CD1c-positive myeloid dendritic cell (primary cell): ENCODE measurements around the gene KRT3.

Source experiments
- DNase-seq: peaks from one replicate; pipeline ENCODE4 v3.0.0-alpha.2; 2016; ENCODE audit errors: extremely low spot score

The KRT3 gene

DNA sequence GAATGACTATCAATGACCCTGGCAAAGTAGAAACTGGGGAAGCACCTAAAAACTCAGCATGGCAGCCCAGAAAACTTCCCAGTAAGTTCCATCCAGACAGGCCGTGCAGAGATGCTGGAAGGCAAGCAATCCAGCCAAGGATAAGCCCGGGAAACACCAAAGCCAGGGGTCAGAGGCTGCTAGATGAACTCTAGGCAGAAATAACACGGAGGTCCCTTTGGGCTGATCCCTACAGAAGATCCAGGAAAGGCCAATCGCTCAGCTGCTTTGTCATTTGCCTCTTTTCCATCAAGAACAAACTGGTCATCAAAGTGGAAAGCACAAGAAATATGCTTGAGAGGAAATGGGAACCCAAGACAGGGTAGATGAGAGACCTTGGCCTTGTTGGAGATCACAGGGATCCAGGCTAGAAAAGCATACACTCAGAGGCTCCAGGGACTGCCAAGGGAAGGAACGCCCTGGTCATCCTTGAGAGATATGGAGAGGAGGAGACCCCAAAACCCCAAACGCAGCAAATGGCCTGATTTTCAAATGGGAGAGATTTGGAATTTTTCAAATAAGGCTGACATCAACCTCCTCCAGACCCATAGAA is 31.7 kb upstream of the KRT3 start:
- DNase-seq = no peak

DNA sequence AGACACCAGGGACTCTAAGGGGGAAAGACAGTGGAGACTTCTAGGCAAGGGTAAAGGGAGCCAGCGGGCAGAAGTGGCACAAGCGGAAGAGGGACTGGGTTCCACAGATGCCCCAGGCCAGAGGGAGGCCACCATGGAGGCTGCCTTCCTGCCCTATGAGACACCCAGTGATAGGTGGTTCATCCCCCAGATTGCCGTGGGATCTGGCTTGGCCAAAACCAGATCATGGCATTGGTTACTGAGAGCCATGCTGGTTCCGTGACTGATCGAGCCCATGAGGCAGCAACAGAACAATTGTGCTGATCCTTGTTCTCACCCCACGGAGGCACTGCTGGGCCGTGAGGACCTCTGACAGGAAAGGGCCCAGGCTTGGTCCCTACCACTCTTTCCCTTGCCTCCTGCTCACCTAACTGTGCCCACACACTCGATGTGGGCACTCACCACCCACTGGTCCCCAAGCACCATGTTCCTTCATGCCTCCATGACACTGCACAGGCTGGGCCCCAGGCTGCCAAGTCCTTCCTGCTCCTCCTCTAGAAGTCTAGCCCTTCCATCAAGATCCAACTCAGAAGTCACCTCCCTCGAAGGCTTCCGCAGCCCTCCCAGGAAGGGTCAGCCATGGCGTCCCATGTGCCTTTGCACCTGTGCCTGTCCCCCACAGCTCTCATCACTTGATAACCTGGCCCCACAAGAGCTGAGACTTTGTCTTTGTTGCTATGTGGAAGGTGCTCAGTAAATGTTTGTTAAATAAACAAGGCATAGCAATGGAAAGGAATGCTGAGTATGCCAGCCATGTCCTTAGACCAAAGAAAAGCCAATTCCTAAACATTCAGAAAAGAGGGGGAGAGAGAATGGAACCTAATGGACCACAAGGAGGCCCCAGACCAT is 30.9 kb upstream of the KRT3 start:
- DNase-seq = no peak

DNA sequence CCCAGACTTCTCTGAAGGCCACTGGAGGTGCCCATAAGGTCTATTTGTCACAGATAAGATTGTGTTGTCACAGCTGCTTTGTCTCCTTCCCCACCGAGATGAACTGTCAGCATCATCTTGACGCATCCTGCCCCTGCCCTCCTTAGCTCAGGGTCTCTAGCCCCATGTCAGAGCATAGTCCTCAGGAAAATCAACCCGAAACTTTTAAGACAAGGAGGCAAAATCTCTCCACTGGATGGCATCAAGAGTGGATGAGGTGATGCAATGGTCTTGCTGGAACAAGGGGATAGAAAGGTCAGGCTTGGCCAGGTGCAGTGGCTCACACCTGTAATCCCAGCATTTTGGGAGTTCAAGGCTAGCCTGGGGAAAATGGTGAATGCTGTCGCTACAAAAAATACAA is 30.0 kb upstream of the KRT3 start:
- no peak for DNase-seq

DNA sequence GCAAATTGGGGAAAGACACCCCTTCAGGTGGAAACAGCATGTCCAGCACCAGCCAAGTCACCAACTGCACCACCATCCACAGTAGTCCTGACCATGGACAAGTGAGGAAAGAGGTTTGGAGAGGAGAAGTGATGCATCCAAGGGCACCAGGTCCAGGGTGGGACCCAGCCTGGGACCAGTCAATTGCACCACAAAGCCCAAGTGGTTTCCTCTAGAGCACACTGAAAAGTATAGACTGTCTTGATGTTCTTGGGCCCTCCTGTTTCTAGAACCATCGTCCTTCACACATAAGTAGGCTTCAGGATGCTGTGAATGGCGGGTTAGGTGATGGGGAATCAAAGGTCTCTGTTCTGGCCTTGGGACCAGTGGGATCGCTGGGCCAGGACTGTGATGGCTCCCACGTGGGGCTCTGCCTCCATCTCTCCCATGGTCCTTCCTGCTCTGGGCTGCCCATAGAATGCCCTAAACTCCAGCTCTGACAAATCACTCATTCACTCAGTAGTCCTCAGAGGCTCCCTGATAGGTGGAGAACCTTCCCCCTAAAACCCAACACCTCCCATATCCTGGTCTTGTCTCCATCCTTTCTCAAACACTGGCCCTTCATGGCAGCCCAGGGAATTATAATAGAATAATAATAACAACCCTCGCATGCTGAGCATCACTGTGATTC is 29.0 kb upstream of the KRT3 start:
- no peak for DNase-seq

DNA sequence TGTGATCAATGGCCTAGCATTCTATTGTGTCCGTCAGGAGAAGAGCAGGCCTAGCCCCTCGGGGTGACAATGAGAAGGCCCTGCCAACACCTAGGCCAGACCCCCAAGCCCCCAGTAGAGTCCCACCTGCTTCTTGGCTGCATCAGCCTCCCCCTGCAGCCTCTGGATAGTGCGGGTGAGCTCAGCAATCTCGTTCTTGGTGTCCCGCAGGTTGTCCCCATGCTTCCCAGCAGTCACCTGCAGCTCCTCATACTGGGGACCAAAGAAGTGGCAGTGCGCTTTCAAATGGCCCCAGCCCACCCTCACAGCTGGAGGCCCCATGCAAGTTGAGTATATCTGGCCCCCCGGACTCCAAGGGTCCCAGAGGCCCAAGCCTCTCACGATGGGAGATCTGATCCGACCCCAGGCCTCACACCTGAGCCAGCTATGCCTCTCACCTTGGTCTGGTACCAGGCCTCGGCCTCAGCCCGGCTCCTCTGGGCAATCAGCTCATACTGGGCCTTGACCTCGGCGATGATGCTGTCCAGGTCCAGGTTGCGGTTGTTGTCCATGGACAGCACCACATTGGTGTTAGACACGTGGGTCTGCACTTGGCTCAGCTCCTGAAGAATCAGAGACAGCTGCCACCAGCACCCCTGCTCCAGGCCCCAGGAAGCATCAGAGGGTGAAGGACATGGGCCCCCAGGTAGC is 28.0 kb upstream of the KRT3 start:
- DNase-seq = no peak

DNA sequence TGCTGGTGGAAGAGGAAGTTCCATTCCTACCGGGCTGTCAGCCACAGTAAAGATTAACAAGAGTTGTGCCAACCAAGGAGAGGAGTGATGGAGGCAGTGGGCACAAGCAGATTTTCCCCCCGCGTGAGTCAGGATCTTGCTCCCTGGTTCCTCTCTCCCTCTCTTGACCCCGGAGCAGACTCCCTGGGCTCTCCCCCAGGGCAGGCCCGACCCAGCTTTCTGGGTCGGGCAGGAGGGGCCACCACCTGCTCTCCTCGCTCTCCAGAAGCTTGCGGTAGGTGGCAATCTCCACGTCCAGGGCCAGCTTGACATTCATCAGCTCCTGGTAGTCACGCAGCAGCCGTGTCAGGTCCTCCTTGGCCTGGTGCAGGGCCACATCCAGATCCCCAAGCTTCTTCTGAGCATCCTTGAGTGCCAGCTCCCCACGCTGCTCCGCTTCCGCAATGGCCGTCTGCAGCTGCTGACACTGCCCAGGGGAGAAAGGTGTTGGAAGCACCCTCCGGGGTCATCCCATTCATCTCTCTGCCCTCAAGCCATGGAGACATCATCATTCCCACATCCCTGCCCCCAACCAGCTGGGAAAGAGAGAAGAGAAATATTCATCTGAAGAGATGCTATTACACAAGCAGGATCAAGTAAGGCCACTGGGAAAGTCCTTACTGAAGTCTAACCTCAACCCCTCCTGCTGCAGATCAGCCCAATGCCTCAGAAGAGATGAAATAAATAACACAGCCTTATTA is 27.0 kb upstream of the KRT3 start:
- no peak for DNase-seq

DNA sequence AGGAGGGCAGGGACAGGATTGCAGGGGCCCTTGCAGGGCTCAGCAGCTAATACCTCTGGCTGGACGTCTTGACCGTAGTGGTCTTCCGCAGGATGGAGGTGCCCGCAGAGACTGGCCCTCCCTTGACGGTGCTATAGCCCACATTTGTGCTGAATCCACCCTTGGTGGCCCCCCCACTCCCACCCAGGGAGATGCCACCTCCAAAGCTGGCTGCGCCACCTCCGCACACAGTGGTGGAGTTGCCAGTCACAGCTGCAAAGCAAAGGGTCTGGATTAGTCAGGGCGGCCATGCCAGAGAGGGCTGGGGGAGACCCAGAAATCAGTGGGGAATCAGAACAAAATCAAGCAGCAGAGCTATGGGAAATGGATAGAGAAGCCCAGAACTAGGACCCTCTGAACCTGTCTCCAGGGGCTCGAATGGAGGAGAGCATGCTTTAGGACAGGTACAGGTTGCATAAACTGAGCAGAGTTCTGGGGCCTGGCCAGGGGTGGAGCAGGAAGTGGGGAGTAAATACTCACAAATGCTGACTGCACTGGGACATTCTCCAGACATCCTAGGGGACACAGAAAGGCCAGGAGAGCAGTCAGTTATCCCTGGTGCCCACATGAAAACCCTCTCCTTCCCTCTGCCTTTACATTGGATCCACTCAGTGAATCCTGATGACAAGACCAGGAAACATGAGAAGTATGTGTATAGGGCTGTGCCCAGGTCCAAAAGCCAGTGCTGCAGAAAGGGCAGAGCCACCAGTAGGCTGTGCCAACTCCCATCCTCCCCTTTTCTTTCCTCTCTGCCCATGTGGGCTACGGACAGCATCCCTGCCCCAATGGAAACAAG is 26.1 kb upstream of the KRT3 start:
- DNase-seq = no peak

DNA sequence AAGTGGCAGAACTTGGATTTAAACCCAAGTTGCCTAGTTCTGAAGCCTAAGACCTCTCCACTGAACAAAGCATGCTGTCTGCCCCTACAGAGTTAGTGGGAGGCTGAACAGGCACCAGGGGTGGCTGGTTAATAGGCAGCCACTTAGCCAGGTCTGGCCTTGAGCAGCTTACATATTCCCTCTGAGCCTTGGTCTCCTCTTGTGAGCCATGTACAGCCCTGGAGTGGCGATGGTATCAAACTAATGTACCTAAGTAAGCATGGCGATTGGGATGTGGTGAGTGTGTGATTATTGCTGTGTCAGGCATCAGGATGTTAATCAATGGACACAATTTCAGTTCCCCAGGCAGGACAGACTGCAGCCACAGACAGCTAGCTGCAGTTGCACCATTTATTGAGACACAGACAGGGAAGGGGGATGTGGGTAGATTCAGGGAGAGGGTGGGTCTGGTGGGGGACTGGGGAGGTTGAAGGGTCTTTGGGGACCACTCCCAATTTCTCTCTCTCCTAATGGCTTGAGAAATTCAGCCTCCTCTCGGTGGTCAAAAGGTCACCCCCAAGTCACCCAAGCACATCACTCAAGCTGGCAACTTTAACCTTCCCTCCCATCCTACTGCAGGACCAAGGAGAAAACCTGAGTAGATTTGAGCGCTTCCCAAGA is 25.3 kb upstream of the KRT3 start:
- DNase-seq = no peak

DNA sequence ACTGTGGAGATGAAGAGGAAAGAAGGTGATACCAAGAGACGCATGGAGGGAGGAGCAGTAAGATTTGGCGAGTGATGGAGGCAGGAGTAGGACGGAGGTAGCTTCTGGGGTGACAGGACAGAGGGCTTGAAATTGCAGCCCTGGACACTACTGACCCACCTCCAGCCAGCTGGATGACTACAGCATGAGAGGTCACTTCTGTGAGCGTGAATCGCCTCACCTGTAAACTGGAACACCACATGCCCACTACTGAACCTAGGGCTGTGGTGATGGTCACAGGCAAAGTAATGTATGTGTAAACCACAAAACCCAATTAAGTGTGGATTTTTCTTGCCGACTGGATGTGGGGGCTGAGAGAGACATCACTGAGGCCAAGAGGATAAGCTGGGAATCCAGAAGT is 24.6 kb upstream of the KRT3 start:
- no peak for DNase-seq

DNA sequence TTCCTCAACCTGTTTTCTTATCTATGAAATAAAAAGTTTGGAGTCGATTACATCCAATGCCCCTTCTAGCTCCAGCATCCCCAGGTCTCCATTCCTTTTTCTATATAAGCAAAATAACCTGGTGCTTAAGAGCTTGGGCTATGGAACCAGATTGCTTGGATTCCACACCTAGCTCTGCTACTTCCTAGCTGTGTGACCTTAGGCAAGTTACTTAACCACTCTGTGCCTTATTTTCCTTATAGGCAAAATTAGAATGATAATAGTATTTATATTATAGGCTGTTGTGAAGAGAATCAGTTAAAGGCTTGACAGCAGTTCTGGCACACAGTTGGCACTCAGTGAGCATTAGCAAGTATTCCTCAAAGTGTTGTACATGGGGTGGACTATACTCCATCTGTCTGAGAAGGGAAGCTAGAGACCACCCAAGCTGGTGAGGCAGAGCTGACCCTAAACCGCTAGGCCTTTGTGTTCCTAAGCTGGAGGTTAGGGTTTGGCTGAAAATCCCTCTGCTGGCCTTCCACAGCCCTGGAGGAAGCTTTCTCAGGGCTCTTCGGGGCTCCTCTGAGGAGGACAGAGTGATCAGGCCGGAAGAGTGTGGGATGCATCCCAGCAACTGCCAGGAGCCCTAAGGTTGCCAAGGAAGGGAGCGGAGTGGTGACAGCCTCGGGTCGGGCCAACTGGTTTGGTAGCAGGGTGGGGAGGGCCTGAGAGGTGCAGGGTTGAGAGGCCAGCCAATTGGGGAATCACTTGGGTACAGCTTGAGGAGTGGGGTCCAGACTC is 24.0 kb upstream of the KRT3 start:
- DNase-seq = no peak

DNA sequence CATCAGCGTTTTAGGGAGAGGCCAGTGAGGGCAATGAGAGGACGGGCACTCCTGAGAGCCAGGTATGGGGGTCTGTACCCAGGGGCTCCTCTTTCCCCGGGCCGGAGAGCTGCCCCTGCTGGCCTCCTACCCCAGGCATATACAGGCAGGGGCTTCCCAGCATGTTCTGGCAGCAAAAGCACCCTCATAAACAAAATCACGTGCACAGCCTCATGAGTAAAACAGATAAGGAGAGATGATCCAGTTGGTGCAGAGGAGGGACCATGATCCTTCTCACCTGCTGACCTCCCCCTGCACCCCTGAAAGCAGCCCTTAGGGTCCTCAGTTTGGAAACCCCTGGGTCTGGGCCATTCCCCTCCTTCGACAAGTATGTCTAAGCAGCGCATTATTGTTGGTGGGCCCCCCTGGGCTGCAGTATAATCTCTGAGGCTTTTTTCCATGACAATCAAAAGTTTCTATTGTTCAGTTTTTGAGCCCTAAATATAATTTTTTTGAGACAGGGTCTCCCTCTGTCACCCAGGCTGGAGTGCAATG is 23.0 kb upstream of the KRT3 start:
- DNase-seq = no peak

DNA sequence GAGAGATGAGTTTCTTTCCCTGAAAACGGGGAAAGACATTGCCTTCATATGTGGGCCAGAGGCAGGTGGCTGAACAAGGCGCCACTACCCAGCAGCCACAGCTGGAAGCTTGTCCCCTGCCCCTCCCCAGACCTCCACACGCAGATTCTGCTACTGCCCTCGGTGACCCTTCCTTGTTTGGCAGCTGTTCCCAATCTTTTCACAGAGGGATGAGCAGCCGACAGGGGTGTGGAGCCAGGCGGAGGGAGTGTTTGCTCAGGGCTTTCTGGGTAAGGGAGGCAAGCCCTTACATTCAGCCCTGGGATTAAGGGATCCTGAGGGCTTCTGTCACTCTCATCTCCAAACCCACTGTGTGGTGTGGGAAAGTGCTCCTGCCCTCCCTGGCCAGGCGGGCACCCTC is 22.5 kb upstream of the KRT3 start:
- no peak for DNase-seq

DNA sequence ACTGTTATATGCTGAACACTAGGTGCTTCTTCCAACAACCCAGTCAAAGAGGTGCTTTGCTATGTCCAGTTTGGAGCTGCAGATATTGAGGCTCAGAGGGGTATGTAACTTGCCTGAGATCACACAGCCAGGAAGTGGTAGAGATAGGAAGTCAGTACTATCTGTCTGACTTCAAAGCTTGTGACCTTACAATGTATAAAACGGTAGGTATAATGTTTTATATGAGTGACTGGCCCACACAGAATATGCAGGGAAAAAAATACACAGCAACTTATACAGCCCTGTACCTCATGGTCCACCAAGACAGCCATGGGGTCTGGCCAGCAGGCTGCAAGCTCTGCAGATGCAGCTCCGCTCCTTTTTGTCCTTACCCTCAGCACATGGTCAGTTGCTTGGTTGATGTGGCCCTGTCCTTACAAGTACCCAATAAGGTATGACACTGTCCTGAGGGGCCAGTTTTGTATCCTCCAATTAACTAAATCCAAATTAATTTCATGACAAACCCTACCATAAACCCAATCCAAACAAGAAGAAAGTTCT is 21.9 kb upstream of the KRT3 start:
- no peak for DNase-seq

DNA sequence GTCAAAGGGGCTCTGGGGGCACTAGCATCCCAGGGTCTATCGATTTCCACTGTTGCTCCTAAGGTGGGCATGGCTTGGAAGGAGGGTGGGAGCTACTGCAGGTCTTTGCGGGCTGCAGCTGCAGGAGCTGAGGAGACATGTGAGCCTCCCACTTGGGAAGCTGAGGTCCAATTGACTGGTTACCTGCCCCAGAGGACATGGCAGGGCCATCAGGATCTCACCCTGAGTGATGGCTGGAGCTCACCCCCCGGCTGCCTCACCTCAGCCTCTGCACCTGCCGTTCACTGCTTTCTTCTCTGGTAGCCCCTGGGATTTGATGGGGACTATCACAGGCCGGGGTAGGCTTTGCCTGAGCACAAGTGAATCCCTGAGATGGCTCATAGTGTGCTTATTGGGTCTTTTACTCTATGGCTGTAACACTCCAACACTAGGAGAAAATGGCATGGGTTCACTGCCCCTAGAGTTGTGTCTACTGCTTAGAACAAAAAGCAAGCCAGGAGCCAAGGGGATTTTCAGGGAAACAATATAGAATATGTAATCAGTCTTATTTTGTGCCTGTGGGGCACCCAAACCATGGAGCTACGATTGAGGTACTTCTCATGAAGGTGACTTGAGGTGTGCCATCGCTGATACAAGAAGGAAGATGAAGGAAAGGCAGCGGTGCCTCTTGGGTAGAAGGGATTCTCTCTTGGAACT is 21.2 kb upstream of the KRT3 start:
- no peak for DNase-seq

DNA sequence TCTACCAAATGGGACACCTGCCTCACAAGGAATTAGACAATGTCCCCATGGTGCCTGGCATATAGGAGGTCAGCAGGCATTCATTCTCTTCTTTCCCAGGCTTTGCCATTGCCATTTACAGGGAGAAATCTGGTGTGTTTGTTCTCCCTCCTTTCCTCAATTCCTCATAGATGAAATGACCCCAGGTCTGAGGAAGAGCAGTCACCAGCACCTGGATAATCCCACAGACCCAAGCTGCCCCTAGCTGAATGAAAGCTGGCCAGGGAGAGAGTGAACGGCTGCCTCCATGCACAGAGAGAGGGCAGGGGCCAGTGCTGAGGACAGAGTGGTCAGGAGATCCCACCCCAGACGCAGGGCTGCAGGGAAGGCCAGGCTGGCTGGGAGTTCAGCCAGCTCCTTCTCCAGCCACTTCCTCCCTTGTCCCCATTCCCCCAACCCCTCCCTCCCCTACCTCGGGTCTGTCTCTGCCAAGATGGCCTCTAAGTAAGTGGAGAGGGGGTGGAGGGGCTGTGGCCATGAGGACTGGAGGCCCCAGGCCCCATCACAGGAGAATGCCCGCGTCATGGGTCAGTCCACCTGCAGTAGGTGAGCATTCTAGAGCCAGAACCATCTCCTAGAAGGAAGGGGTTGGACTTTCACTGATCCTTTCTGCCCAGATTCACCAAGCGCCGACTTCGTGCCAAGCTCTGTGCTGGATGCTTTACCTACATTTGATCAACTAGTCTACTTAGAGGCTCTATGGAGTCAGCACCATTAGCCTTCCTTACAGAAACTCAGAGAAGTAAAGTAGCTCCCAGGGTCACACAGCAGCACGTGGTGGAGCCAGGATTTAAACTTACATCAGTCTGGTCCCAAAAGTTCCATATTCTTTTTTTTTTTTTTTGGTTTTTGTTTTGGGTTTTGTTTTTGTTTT is 20.0 kb upstream of the KRT3 start:
- DNase-seq = no peak

DNA sequence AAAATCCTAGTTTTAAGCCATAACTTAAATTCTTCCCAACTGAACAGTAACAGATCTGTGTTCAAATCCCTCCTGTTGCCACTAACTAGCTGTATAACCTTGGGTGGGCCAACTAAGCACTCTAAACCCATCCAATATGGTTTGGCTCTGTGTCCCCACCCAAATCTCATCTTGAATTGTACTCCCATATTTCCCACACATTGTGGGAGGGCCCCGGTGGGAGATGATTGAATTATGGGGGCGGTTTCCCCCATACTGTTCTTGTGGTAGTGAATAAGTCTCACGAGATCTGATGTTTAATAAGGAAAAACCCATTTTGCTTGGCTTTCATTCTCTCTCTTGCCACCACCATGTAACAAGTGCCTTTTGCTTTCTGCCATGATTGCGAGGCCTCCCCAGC is 19.2 kb upstream of the KRT3 start:
- no peak for DNase-seq

DNA sequence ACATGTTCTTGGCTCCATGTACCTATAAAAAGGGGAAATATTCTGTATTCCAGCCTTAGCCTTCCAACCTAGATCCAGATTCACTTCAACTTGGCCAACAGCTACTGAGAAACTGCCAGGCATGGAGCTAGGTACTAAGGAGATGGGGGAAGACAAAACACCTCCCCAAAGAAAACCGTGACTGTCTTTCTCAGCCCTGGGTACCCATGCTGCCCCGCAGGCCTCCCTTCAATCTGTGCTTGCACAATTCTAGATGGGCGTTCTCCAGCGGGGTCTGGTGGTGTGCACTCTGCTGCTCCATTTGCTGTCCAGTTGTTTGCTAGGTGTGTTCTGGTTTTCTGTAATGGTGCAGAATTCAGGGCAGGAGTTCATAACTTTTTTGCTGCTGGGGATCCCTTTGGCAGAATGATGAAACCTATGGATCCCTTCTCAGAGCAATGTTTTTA is 18.8 kb upstream of the KRT3 start:
- DNase-seq = no peak
